Lower leg skin (tissue), 3 donors: ENCODE results near the gene SH3D19.

ENCODE experiments used
- POLR2A ChIP-seq, 2 donors: fragments of 450-650 bp; IDR thresholded peaks; one replicate each; pipeline ENCODE4 v1.6.1; 2016 to 2017; ENCODE audit warnings: antibody characterized with exemption in 2 of 2, mild to moderate bottlenecking in 1 of 2, moderate library complexity in 1 of 2
- TF ChIP-seq, protein P1 (sequence below), 3 donors: fragments of 450-650 bp; IDR thresholded peaks; one replicate each; pipeline ENCODE4 v1.5.1; 2016; ENCODE audit warnings: antibody characterized with exemption in 3 of 3, mild to moderate bottlenecking in 3 of 3, moderate library complexity in 2 of 3

GRCh38 chr4:151321586-151321985, 3.8 kb downstream of the SH3D19 start:
- TF ChIP-seq, protein P1, sequence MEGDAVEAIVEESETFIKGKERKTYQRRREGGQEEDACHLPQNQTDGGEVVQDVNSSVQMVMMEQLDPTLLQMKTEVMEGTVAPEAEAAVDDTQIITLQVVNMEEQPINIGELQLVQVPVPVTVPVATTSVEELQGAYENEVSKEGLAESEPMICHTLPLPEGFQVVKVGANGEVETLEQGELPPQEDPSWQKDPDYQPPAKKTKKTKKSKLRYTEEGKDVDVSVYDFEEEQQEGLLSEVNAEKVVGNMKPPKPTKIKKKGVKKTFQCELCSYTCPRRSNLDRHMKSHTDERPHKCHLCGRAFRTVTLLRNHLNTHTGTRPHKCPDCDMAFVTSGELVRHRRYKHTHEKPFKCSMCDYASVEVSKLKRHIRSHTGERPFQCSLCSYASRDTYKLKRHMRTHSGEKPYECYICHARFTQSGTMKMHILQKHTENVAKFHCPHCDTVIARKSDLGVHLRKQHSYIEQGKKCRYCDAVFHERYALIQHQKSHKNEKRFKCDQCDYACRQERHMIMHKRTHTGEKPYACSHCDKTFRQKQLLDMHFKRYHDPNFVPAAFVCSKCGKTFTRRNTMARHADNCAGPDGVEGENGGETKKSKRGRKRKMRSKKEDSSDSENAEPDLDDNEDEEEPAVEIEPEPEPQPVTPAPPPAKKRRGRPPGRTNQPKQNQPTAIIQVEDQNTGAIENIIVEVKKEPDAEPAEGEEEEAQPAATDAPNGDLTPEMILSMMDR (IDR thresholded peaks at IDR 0.05) = no peak
- TF ChIP-seq POLR2A (IDR thresholded peaks at IDR 0.05) = no peak
